Immature natural killer cell (primary cell): Measurements from ENCODE around the gene DEGS2. TPM values are rescaled to one million over a fixed set of nuclear protein-coding genes. Genes with fewer than 3 reads are reported as not detected.
A peak's percentile ranks its signal among the peaks of the same experiment; 100 is the strongest.
"Not testable (repeated sequence)": the region's sequence is repeated elsewhere in the genome, so short reads cannot be mapped to it uniquely, and the experiment has no call there.

Experiments used
- DNase-seq, 3 donors: peaks; one replicate each; pipeline ENCODE4 v3.0.0; 2022; ENCODE audit warnings: mixed read lengths in 1 of 3
- H3K27ac Mint-ChIP-seq, 6 donors: one replicate each; pipeline ENCODE4 v1.8.0; 2020; ENCODE audit warnings: mixed read lengths in 6 of 6, mild to moderate bottlenecking in 5 of 6, inconsistent platforms in 4 of 6, moderate library complexity in 3 of 6
- H3K27me3 Mint-ChIP-seq, 3 donors: one replicate each; pipeline ENCODE4 v1.8.0; 2020 to 2021; ENCODE audit warnings: low read depth in 3 of 3, mild to moderate bottlenecking in 3 of 3, mixed read lengths in 3 of 3, moderate library complexity in 3 of 3, inconsistent platforms in 1 of 3
- H3K36me3 Mint-ChIP-seq, 3 donors: one replicate each; pipeline ENCODE4 v1.8.0; 2020; ENCODE audit warnings: mixed read lengths in 3 of 3, inconsistent platforms in 2 of 3, mild to moderate bottlenecking in 2 of 3
- H3K4me1 Mint-ChIP-seq, 2 donors: one replicate each; pipeline ENCODE4 v1.8.0; 2020; ENCODE audit warnings: inconsistent platforms in 2 of 2, mild to moderate bottlenecking in 2 of 2, mixed read lengths in 2 of 2, moderate library complexity in 1 of 2
- H3K4me3 Mint-ChIP-seq, 5 donors: one replicate each; pipeline ENCODE4 v1.8.0; 2020; ENCODE audit warnings: mild to moderate bottlenecking in 5 of 5, mixed read lengths in 5 of 5, inconsistent platforms in 3 of 5, moderate library complexity in 3 of 5
- H3K9me3 Mint-ChIP-seq, 6 donors: one replicate each; pipeline ENCODE4 v1.8.0; 2020; ENCODE audit warnings: mild to moderate bottlenecking in 6 of 6, mixed read lengths in 6 of 6, inconsistent platforms in 4 of 6, moderate library complexity in 3 of 6
- polyA plus RNA-seq, 3 donors: library from polyadenylated mRNA; unstranded; fragments of 300-500 nt; fragmentation: Illumina TruSeq; gene quantifications; one replicate each; pipeline ENCODE4 v1.2.3, GENCODE V29; 2021

The DEGS2 gene
- polyA plus RNA-seq, 3 donors from 2014 or later, result 7.8 to 21.7 (median 12.1) TPM

DNA sequence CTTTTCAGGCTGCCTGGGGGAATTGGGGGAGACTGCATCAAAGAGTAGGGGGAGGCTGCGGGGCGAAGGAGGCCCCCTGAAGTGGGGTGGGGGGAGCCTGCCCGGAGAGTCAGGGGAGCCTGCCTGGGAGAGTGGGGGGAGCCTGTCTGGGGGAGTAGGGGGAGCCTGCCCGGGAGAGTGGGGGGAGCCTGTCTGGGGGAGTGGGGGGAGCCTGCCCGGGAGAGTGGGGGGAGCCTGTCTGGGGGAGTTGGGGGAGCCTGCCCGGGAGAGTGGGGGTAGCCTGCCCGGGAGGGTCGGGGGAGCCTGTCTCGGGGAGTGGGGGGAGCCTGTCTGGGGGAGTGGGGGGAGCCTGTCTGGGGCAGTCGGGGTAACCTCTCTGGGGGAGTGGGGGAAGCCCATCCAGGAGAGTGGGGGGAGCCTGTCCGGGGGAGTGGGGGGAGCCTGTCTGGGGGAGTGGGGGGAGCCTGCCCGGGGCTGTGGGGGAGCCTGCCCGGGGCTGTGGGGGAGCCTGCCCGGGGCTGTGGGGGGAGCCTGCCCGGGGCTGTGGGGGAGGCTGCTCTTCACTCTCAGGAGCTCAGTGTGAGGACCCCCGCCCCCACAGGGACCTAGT, 6.5 kb upstream of the DEGS2 start:
- peaks cover 25 to 44% of the 10 kb centered on the region in 2 donors for H3K4me1 Mint-ChIP-seq
- peak overlapping the region in 3 of 6 donors; percentile 58 to 88 (median 88) for H3K27ac Mint-ChIP-seq
- peaks cover 2 to 11% (median 7%) of the 10 kb centered on the region in 3 donors for H3K27me3 Mint-ChIP-seq
- H3K36me3 Mint-ChIP-seq, result no peaks in the 10 kb centered on the region
- DNase-seq, result no peak
- no peaks in the 10 kb centered on the region for H3K9me3 Mint-ChIP-seq
- H3K4me3 Mint-ChIP-seq, result peak overlapping the region; percentile 86 to 91 (median 89)

- peak in 1 of 3 donors; percentile 20 for DNase-seq
- Mint-ChIP-seq H3K36me3 (no peaks in the 10 kb centered on the region), H3K9me3 (no peaks in the 10 kb centered on the region), H3K4me1 (peaks cover 21 to 40% of the 10 kb centered on the region in 2 donors), H3K27ac (peak overlapping the region; percentile 45 to 87 (median 62)), H3K27me3 (peaks cover 2 to 11% (median 10%) of the 10 kb centered on the region in 3 donors), H3K4me3 (peak overlapping the region; percentile 48 to 66 (median 59))
Measured at GRCh38 chr14:100165376-100165775, 5.9 kb upstream of the DEGS2 start.

- H3K4me1 Mint-ChIP-seq, result peaks cover 8 to 18% of the 10 kb centered on the region in 2 donors
- H3K4me3 Mint-ChIP-seq, result peak overlapping the region in 2 of 5 donors; percentile 56 to 71
- H3K36me3 Mint-ChIP-seq, result no peaks in the 10 kb centered on the region
- H3K27ac Mint-ChIP-seq, result no peak overlapping the region
- peaks cover 4 to 17% (median 12%) of the 10 kb centered on the region in 3 donors for H3K27me3 Mint-ChIP-seq
- peaks cover 0 to 3% (median 0%) of the 10 kb centered on the region in 6 donors for H3K9me3 Mint-ChIP-seq
- DNase-seq, result no peak
Measured at GRCh38 chr14:100160534-100160916, 1.1 kb upstream of the DEGS2 start.

DNA sequence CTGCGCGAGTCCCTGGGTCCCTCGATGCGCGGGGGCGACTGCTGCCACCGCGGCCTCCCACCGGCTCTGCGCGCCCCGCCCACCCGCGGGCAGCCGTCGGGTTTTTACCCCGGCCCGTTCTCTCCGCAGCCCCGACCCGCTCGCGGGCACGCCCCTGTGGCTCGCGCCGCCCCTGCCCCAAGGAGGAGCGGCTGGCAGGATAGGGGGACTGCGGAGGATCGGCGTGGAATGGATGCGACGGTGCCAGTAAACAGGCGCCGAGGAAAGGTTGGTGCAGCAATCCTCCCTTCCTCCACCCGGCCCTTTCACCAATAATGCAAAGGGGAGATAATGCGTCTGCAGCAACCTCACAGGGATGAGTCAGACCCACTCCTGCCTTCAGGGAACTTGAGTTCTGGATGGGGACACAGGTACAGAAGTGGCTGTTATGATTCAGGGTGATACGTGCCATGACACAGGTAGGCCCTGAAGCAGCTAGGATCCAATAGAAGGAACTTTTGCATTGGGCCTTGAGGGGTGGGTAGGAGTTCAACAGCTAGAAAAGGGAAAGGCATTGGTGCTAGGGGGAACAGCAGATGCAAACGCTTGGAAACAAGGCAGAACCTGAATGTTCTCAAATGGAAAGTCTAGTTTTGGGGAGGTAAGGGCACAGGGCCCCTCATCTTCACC, 554 bp upstream of the DEGS2 start:
- H3K4me3 Mint-ChIP-seq, result peak overlapping the region; percentile 33 to 71 (median 56)
- DNase-seq, result no peak
- peaks cover 0 to 2% (median 0%) of the 10 kb centered on the region in 3 donors for H3K36me3 Mint-ChIP-seq
- peaks cover 4 to 17% (median 12%) of the 10 kb centered on the region in 3 donors for H3K27me3 Mint-ChIP-seq
- H3K27ac Mint-ChIP-seq, result no peak overlapping the region
- H3K4me1 Mint-ChIP-seq, result peaks cover 6 to 14% of the 10 kb centered on the region in 2 donors
- peaks cover under 1 to 7% (median 2%) of the 10 kb centered on the region in 6 donors for H3K9me3 Mint-ChIP-seq

- no peak for DNase-seq
- peaks cover 4 to 10% of the 10 kb centered on the region in 2 donors for H3K4me1 Mint-ChIP-seq
- no peak overlapping the region for H3K27ac Mint-ChIP-seq
- peaks cover 0 to 3% (median 0%) of the 10 kb centered on the region in 3 donors for H3K36me3 Mint-ChIP-seq
- peaks cover 4 to 19% (median 13%) of the 10 kb centered on the region in 3 donors for H3K27me3 Mint-ChIP-seq
- H3K4me3 Mint-ChIP-seq, result peak overlapping the region in 4 of 5 donors; percentile 17 to 60 (median 31)
- peaks cover 3 to 8% (median 5%) of the 10 kb centered on the region in 6 donors for H3K9me3 Mint-ChIP-seq
Measured at GRCh38 chr14:100158566-100159093, 815 bp downstream of the DEGS2 start.

DNA sequence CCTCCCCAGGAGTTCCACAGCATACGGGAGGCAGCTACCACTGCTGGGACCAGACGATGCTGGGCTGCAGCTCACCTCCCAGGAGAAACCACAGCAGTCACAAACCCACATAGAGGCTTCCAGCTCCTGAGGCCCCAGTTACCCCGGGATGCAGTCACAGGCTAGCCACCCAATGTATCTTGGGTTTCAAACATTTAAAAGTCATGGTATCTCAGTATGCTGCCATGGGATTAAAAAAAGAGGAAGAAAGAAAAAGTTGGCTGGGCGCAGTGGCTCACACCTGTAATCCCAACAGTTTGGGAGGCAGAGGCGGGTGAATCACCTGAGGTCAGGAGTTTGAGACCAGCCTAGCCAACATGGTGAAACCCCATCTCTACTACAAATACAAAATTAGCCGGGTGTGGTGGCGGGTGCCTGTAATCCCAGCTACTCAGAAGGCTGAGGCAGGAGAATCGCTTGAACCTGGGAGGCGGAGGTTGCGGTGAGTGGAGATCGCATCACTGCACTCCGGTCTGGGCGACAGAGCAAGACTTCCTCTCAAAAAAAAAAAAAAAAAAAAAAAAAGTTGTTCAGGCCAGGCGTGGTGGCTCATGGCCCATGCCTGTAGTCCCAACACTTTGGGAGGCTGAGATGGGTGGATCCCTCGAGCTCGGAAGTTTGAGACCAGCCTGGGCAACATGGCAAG, 1.8 kb downstream of the DEGS2 start:
- not testable (repeated sequence) for H3K9me3 Mint-ChIP-seq, H3K36me3 Mint-ChIP-seq, H3K4me1 Mint-ChIP-seq, DNase-seq
- peak overlapping the region in 3 of 5 donors; percentile 49 to 60 (median 52) for H3K4me3 Mint-ChIP-seq
- H3K27ac Mint-ChIP-seq, result peak overlapping the region in 1 of 6 donors; percentile 28
- peaks cover 4 to 21% (median 16%) of the 10 kb centered on the region in 3 donors for H3K27me3 Mint-ChIP-seq

DNA sequence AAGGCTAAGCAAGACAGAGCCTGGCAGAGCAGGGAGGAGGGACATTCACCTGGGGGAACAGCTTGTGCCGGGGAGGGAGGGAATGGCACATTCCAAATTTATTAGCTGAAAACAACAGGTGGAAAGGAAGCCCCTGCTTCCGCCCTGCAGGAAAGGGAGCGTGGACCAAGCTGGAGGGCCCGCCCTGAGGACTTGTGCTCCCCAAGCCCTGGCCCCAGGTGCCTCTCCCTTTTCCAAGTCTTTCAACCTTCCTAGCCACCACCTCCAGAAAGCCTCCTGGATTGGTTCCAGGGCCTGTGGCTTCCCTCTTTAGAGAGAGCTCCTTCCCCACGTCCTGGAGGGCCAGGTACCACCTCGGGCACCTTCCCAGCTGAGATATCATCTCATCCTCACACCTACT, 2.7 kb downstream of the DEGS2 start:
- Mint-ChIP-seq H3K27me3 (peaks cover 4 to 26% (median 21%) of the 10 kb centered on the region in 3 donors), H3K4me3 (no peak overlapping the region), H3K36me3 (peaks cover 0 to 3% (median 0%) of the 10 kb centered on the region in 3 donors), H3K9me3 (peaks cover 3 to 8% (median 5%) of the 10 kb centered on the region in 6 donors), H3K4me1 (peaks cover 4 to 5% of the 10 kb centered on the region in 2 donors), H3K27ac (peak overlapping the region in 1 of 6 donors; percentile 30)
- DNase-seq, result no peak

DNA sequence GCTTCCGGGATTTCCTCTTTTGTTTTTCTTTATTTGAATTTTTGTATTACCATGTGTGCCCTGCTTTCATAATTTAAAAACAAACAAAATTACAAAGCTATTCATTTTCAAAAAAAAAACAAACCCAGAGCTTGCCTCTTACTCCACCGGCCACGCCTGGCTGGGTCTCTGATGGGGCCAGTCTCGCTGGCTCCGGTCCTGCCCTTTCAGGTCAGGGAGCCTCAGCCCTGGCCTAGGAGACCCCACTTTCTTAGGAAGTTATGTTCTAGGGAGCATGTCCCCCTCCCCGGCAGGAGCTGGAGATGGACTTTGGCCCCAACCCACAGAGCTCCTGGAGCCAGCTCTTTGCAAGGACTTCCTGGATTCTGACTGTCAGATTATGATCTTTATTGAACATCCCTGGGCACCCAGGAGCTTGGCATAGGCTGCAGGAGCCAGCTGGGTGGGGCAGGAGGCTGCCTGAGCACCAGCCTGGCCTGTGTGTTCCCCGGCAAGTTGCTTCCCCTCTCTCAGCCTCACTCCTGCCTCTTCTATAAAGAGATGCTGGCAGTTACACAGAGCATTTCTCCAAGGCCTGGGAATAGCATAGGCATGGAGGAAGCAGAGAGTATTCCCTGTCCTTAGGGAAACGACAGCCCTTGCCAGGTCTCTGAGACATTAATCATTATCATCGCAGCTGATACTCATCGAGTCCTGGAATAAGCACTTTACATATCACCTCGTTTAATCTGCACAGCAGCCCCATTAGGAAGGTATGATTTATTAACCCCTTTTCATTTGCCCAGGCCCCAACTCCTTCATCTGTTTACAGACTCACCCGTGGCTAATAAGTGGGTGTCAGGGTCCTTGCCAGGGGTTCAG, 3.5 kb downstream of the DEGS2 start:
- no peak overlapping the region for H3K4me3 Mint-ChIP-seq
- H3K36me3 Mint-ChIP-seq, result peaks cover 0 to 3% (median 0%) of the 10 kb centered on the region in 3 donors
- peaks cover 4 to 29% (median 24%) of the 10 kb centered on the region in 3 donors for H3K27me3 Mint-ChIP-seq
- H3K9me3 Mint-ChIP-seq, result peaks cover 3 to 8% (median 5%) of the 10 kb centered on the region in 6 donors
- DNase-seq, result no peak
- H3K4me1 Mint-ChIP-seq, result peaks cover 4 to 5% of the 10 kb centered on the region in 2 donors
- H3K27ac Mint-ChIP-seq, result no peak overlapping the region

DNA sequence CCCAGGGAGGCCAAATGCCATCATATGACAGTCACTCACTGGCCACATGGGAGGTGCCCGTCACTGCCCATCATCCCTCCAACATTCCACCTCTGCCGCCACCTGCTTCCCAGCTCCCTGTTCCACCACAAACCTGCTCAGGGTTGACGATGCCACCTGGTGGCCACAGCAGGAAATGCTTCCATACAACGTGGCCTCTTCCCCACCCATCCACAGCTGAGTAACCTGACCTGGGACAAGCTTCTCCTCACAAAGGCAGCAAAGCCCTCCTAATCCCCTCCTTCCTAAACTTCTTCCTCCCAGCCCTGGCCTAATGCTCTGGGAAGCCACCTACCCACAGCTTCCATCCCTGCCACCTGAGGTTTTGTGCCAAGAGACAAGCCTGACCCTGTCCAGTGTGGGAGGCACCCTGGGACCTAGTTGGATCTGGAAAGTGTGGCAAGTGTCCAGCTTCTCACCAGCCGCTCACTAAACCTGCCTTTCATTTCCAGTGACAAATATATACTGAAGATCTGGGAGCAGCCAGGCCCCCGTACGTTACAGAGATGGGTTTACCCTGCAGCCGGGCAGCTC, 4.3 kb downstream of the DEGS2 start:
- DNase-seq, result no peak
- peaks cover 0 to 3% (median 0%) of the 10 kb centered on the region in 3 donors for H3K36me3 Mint-ChIP-seq
- peaks cover 3% of the 10 kb centered on the region in 2 donors for H3K4me1 Mint-ChIP-seq
- H3K27ac Mint-ChIP-seq, result no peak overlapping the region
- no peak overlapping the region for H3K4me3 Mint-ChIP-seq
- H3K27me3 Mint-ChIP-seq, result peaks cover 4 to 26% (median 23%) of the 10 kb centered on the region in 3 donors
- H3K9me3 Mint-ChIP-seq, result peaks cover 3 to 8% (median 5%) of the 10 kb centered on the region in 6 donors

DNA sequence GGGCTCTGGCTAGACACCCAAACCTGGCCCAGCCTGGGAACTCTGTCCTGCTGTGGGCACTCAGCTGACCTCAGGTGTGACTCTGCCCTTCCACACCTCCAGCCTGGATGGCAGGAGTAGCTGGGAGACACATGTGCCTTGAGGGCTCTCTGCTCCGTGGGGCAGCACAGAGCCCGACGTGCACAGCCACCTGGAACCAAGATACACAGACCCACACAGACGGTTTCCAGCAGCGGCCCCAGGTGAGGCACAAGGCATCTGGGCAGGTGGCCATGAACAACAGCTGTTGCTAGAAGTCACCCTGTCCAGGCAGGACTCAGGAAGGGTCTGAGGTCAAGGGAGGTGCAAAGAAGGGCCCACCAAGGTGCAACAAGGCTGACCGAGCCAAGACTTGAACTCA, 5.9 kb downstream of the DEGS2 start:
- no peak overlapping the region for H3K27ac Mint-ChIP-seq
- no peak for DNase-seq
- peaks cover 6 to 27% (median 26%) of the 10 kb centered on the region in 3 donors for H3K27me3 Mint-ChIP-seq
- H3K9me3 Mint-ChIP-seq, result peaks cover 3 to 8% (median 5%) of the 10 kb centered on the region in 6 donors
- H3K4me3 Mint-ChIP-seq, result no peak overlapping the region
- peaks cover 3 to 4% of the 10 kb centered on the region in 2 donors for H3K4me1 Mint-ChIP-seq
- peaks cover 0 to 3% (median 0%) of the 10 kb centered on the region in 3 donors for H3K36me3 Mint-ChIP-seq

- H3K9me3 Mint-ChIP-seq, result peaks cover 3 to 8% (median 5%) of the 10 kb centered on the region in 6 donors
- no peak overlapping the region for H3K27ac Mint-ChIP-seq
- H3K27me3 Mint-ChIP-seq, result peaks cover 9 to 35% (median 30%) of the 10 kb centered on the region in 3 donors
- H3K4me3 Mint-ChIP-seq, result no peak overlapping the region
- H3K36me3 Mint-ChIP-seq, result peaks cover 0 to 3% (median 0%) of the 10 kb centered on the region in 3 donors
- no peak for DNase-seq
- H3K4me1 Mint-ChIP-seq, result peaks cover 15 to 18% of the 10 kb centered on the region in 2 donors
Measured at GRCh38 chr14:100152091-100152490, 7.4 kb downstream of the DEGS2 start.

DNA sequence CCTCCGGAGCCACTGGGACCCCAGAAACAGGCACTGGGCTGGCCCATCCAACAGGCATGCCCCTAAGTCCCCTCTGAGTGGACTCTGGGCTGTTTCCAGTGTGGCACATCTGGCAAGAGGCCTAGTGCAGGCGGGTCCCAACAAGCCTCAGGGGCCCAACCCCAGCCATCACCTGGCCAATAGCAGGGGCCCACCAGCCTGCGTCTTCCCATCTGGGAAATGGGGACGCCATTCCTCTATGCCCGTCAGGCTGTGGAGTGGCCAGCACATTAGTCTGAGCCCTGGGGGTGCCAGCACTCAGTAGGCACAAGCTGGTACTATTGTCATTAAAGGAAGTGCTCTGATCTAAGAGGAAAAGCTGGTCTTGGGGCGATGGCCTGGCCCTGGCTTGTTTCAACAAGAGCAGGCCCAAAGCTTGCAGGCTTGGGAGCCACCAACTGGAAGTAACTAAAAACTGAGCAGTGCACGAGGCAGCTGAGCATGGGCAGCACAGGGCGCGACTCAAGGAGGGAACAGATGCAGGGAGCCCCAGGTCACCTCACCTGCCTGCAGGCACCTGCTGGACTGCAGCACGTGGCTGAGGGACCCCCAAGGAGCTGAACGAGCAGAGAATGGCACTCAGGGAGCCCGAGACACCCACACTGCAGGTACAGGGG, 8.4 kb downstream of the DEGS2 start:
- H3K27me3 Mint-ChIP-seq, result peaks cover 7 to 42% (median 34%) of the 10 kb centered on the region in 3 donors
- peaks cover 0 to 3% (median 0%) of the 10 kb centered on the region in 3 donors for H3K36me3 Mint-ChIP-seq
- no peak overlapping the region for H3K4me3 Mint-ChIP-seq

More for the DNA sequence above, 8.4 kb downstream of the DEGS2 start:
- no peak for DNase-seq
- H3K27ac Mint-ChIP-seq, result no peak overlapping the region
- H3K9me3 Mint-ChIP-seq, result peaks cover 3 to 8% (median 5%) of the 10 kb centered on the region in 6 donors
- H3K4me1 Mint-ChIP-seq, result peaks cover 21 to 22% of the 10 kb centered on the region in 2 donors
